HFF-Myc (cell line): Measurements from ENCODE around the gene VPS13D.
A peak's percentile ranks its signal among the peaks of the same experiment; 100 is the strongest.
"Not testable (repeated sequence)": the region's sequence is repeated elsewhere in the genome, so short reads cannot be mapped to it uniquely, and the experiment has no call there.

Experiments used
- DNase-seq: peaks from one replicate; pipeline ENCODE4 v3.0.0-alpha.2; 2011; ENCODE audit warnings: low read depth; ENCODE audit errors: extremely low read depth
- H3K4me3 ChIP-seq: replicated peaks from 2 replicates; pipeline ENCODE4 v1.5.1; 2011; ENCODE audit warnings: low read depth, mild to moderate bottlenecking, control low read depth, low read length
- CTCF ChIP-seq: IDR thresholded peaks from 2 replicates; pipeline ENCODE4 v1.5.1; 2012; ENCODE audit warnings: mild to moderate bottlenecking, low read depth, low read length, control low read depth; ENCODE audit errors: missing control alignments

VPS13D gene

GRCh38 chr1:12464598-12465056 is 234.8 kb downstream of the VPS13D start:
- DNase-seq = peak; percentile 69
- H3K4me3 ChIP-seq = no peak overlapping the region
- no peak for TF ChIP-seq CTCF

- no peak for TF ChIP-seq CTCF
- H3K4me3 ChIP-seq = no peak overlapping the region
- no peak for DNase-seq
Measured at GRCh38 chr1:12465126-12465525, 235.3 kb downstream of the VPS13D start.

GRCh38 chr1:12466816-12467215 is 237.0 kb downstream of the VPS13D start:
- no peak for DNase-seq
- TF ChIP-seq CTCF = no peak
- no peak overlapping the region for H3K4me3 ChIP-seq

- no peak for DNase-seq
- no peak overlapping the region for H3K4me3 ChIP-seq
- TF ChIP-seq CTCF = no peak
Measured at GRCh38 chr1:12467570-12468286, 237.9 kb downstream of the VPS13D start.

- no peak for DNase-seq
- no peak for TF ChIP-seq CTCF
- no peak overlapping the region for H3K4me3 ChIP-seq
Measured at GRCh38 chr1:12468323-12468722, 238.5 kb downstream of the VPS13D start.

- DNase-seq = no peak
- no peak for TF ChIP-seq CTCF
- H3K4me3 ChIP-seq = no peak overlapping the region
Measured at GRCh38 chr1:12469493-12469892, 239.7 kb downstream of the VPS13D start.

GRCh38 chr1:12469990-12470389 is 240.2 kb downstream of the VPS13D start:
- DNase-seq = no peak
- H3K4me3 ChIP-seq = no peak overlapping the region

GRCh38 chr1:12470916-12471315 is 241.1 kb downstream of the VPS13D start:
- not testable (repeated sequence) for DNase-seq, H3K4me3 ChIP-seq

More at GRCh38 chr1:12469990-12470389, 240.2 kb downstream of the VPS13D start:
- no peak for TF ChIP-seq CTCF
